ENCODE measurements around the gene MS4A1. TPM values are rescaled to one million over a fixed set of nuclear protein-coding genes. Genes with fewer than 3 reads are reported as not detected.
"Not testable (repeated sequence)": the region's sequence is repeated elsewhere in the genome, so short reads cannot be mapped to it uniquely, and the experiment has no call there.

Gene MS4A1
- total and polyA plus RNA-seq, 2 experiments from 2014 or later, result not detected

DNA sequence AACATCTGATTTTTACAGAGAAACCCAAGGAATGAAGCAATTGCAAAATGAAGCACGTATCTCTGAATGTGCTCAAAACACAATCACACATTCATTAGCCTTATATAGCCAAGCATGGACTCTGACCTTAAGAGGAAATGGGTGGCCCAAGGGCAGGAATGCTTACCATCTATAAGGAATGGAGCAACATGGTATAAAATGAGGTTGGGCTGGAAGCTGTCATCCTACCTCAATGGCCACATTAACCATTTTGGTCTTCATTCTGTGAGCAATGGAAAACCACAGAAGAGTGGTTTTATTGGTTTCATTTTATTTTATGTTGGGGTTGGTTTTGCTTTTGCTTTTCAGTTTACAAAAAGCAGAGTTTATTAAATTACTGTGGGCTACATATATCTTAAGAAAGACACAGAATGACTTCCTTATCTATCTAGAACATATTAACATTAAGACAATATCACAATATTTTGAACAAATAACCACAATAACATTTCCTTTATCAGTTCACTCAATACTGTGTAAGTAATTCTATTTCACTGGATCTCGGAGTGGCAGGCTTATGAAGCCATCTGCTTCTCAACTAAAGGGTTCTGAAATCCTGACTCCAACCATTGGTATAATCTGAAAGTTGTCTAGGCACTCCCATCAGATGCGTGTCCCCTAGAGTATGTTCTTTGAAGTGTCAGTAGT, 48.7 kb downstream of the MS4A1 start:
- H3K4me1 ChIP-seq (ENCODE audit: insufficient read depth), result no peaks in the 10 kb centered on the region
- H3K27ac ChIP-seq, result no peak overlapping the region
- no peak overlapping the region for H3K4me3 ChIP-seq
- no peak for DNase-seq (ENCODE audit: low spot score)
- no peaks in the 10 kb centered on the region for H3K9me2 ChIP-seq (replicated peaks; ENCODE audit: insufficient read depth)
- no peaks in the 10 kb centered on the region for H3K36me3 ChIP-seq (replicated peaks; ENCODE audit: insufficient read depth, low read depth)
- H2AFZ ChIP-seq, result no peak overlapping the region
- no peaks in the 10 kb centered on the region for H3K9me3 ChIP-seq (ENCODE audit: low read depth)
- H3K4me2 ChIP-seq, result no peak overlapping the region
- no peaks in the 10 kb centered on the region for H3K79me2 ChIP-seq
- no peaks in the 10 kb centered on the region for H3K27me3 ChIP-seq
- H4K20me1 ChIP-seq (ENCODE audit: insufficient read depth, poor library complexity, severe bottlenecking), result no peaks in the 10 kb centered on the region
- TF ChIP-seq EZH2phosphoT487 (IDR thresholded peaks at IDR 0.05; ENCODE audit: low read depth, severe bottlenecking, unreplicated experiment), result no peak
- TF ChIP-seq EZH2 (IDR thresholded peaks at IDR 0.05; ENCODE audit: borderline replicate concordance), result no peak
- TF ChIP-seq, protein P1, sequence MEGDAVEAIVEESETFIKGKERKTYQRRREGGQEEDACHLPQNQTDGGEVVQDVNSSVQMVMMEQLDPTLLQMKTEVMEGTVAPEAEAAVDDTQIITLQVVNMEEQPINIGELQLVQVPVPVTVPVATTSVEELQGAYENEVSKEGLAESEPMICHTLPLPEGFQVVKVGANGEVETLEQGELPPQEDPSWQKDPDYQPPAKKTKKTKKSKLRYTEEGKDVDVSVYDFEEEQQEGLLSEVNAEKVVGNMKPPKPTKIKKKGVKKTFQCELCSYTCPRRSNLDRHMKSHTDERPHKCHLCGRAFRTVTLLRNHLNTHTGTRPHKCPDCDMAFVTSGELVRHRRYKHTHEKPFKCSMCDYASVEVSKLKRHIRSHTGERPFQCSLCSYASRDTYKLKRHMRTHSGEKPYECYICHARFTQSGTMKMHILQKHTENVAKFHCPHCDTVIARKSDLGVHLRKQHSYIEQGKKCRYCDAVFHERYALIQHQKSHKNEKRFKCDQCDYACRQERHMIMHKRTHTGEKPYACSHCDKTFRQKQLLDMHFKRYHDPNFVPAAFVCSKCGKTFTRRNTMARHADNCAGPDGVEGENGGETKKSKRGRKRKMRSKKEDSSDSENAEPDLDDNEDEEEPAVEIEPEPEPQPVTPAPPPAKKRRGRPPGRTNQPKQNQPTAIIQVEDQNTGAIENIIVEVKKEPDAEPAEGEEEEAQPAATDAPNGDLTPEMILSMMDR (IDR thresholded peaks at IDR 0.05; ENCODE audit: poor library complexity), result no peak
- WGBS (ENCODE audit: low lambda C conversion rate, missing lambda C conversion rate), result 82% methylated on average over 3 of the region's 3 CpGs

DNA sequence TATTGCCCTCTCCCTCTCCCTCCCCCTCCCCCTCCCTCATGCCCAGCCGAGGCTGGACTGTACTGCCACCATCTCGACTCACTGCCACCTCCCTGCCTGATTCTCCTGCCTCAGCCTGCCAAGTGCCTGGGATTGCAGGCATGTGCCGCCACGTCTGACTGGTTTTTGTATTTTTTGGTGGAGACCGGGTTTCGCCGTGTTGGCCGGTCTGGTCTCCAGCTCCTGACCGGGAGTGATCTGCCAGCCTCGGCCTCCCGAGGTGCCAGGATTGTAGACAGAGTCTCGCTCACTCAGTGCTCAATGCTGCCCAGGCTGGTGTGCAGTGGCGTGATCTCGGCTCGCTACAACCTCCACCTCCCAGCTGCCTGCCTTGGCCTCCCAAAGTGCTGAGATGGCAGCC, 54.0 kb downstream of the MS4A1 start:
- WGBS (ENCODE audit: low lambda C conversion rate, missing lambda C conversion rate), result 82% methylated on average over 15 of the region's 15 CpGs
- not testable (repeated sequence) for H3K27ac ChIP-seq; H3K27me3 ChIP-seq; H3K4me3 ChIP-seq; H3K4me2 ChIP-seq; H3K4me1 ChIP-seq (ENCODE audit: insufficient read depth); H3K36me3 ChIP-seq (replicated peaks; ENCODE audit: insufficient read depth, low read depth); H2AFZ ChIP-seq; H3K9me3 ChIP-seq (ENCODE audit: low read depth); H3K79me2 ChIP-seq; DNase-seq (ENCODE audit: low spot score); H4K20me1 ChIP-seq (ENCODE audit: insufficient read depth, poor library complexity, severe bottlenecking); H3K9me2 ChIP-seq (replicated peaks; ENCODE audit: insufficient read depth)

DNA sequence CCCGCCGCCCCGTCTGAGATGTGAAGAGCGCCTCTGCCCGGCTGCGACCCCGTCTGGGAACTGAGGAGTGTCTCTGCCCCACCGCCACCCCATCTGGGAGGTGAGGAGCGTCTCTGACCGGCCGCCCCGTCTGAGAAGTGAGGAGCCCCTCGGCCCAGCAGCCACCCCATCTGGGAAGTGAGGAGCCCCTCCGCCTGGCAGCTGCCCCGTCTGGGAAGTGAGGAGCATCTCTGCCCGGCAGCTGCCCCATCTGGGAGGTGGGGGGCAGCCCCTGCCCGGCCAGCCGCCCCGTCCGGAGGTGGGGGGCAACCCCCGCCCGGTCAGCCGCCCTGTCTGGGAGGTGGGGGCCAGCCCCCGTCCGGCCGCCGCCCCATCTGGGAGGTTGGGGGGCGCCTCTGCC, 54.6 kb downstream of the MS4A1 start:
- H3K27me3 ChIP-seq; H3K4me3 ChIP-seq; H3K9me3 ChIP-seq (ENCODE audit: low read depth); H3K79me2 ChIP-seq; H3K4me1 ChIP-seq (ENCODE audit: insufficient read depth); H3K4me2 ChIP-seq; H3K27ac ChIP-seq; H2AFZ ChIP-seq; DNase-seq (ENCODE audit: low spot score); H4K20me1 ChIP-seq (ENCODE audit: insufficient read depth, poor library complexity, severe bottlenecking); H3K36me3 ChIP-seq (replicated peaks; ENCODE audit: insufficient read depth, low read depth); H3K9me2 ChIP-seq (replicated peaks; ENCODE audit: insufficient read depth): not testable (repeated sequence)
- 94% methylated on average over 6 of the region's 28 CpGs for WGBS (ENCODE audit: low lambda C conversion rate, missing lambda C conversion rate)

DNA sequence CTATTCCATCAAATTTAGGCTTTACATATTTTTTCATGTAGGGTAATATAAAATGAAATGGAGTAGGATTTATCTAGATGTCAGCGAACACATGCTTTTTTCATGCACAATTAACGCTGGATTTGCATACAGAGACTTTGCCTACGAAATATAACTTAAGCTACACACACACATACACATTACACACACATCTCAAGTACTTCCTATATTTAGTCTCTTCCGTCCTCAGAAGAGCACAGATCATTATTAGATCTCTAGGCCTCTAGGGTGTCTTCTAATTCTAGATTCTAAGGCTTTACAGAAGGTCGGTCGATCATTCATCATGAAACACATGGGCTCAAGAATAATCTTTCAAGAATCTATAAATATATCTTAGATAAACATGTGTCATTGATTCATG, 55.7 kb downstream of the MS4A1 start:
- Histone ChIP-seq H2AFZ (no peak overlapping the region), H3K27me3 (no peaks in the 10 kb centered on the region), H3K36me3 (replicated peaks; ENCODE audit: insufficient read depth, low read depth) (no peaks in the 10 kb centered on the region), H3K4me3 (no peak overlapping the region), H3K27ac (no peak overlapping the region), H3K4me1 (ENCODE audit: insufficient read depth) (peaks cover 6% of the 10 kb centered on the region), H3K79me2 (no peaks in the 10 kb centered on the region), H4K20me1 (ENCODE audit: insufficient read depth, poor library complexity, severe bottlenecking) (no peaks in the 10 kb centered on the region), H3K9me3 (ENCODE audit: low read depth) (no peaks in the 10 kb centered on the region), H3K4me2 (no peak overlapping the region), H3K9me2 (replicated peaks; ENCODE audit: insufficient read depth) (no peaks in the 10 kb centered on the region)
- DNase-seq (ENCODE audit: low spot score), result no peak
- 68% methylated on average over 6 of the region's 6 CpGs for WGBS (ENCODE audit: low lambda C conversion rate, missing lambda C conversion rate)
- TF ChIP-seq, protein P1 (IDR thresholded peaks at IDR 0.05; ENCODE audit: poor library complexity), result no peak
- TF ChIP-seq EZH2 (IDR thresholded peaks at IDR 0.05; ENCODE audit: borderline replicate concordance), result no peak
- no peak for TF ChIP-seq EZH2phosphoT487 (IDR thresholded peaks at IDR 0.05; ENCODE audit: low read depth, severe bottlenecking, unreplicated experiment)
